Endothelial cell of umbilical vein (primary cell): ENCODE results near the gene PLXNA4.

ENCODE experiments used
- EZH2 ChIP-seq: IDR thresholded peaks from 2 replicates; pipeline ENCODE4 v1.6.1; 2012; ENCODE audit warnings: borderline replicate concordance, low read depth, mild to moderate bottlenecking, moderate library complexity, low read length, inconsistent platforms; ENCODE audit not compliant: severe bottlenecking
- FOS ChIP-seq: IDR thresholded peaks from 2 replicates; pipeline ENCODE4 v1.6.1; 2011; ENCODE audit warnings: mild to moderate bottlenecking, low read length, moderate library complexity, borderline replicate concordance; ENCODE audit not compliant: insufficient read depth
- GATA2 ChIP-seq: IDR thresholded peaks from 2 replicates; pipeline ENCODE4 v1.7.0; 2011; ENCODE audit warnings: low read depth, mild to moderate bottlenecking, moderate library complexity, mixed read lengths, low read length; ENCODE audit not compliant: insufficient read length, insufficient read depth
- JUN ChIP-seq: IDR thresholded peaks from 2 replicates; pipeline ENCODE4 v1.6.1; 2011; ENCODE audit warnings: borderline replicate concordance, low read depth; ENCODE audit not compliant: insufficient read length, insufficient read depth
- MYC ChIP-seq: IDR thresholded peaks from one replicate; pipeline ENCODE4 v1.6.1; 2011; ENCODE audit warnings: mild to moderate bottlenecking, low read depth, low read length
- POLR2A ChIP-seq: IDR thresholded peaks from 2 replicates; pipeline ENCODE4 v1.6.1; 2012; ENCODE audit warnings: low read depth, mild to moderate bottlenecking, control low read depth, low read length
- POLR2AphosphoS5 ChIP-seq: IDR thresholded peaks from 2 replicates; pipeline ENCODE4 v1.6.1; 2012; ENCODE audit warnings: low read depth, mild to moderate bottlenecking, control low read depth, low read length, moderate library complexity; ENCODE audit not compliant: insufficient read depth
- TF ChIP-seq, protein P1 (sequence below), 2 donors: IDR thresholded peaks; 1 replicate in 1 of 2; 2 replicates in 1 of 2; pipeline ENCODE4 v1.5.1; 2011; ENCODE audit warnings: low read length in 2 of 2, mild to moderate bottlenecking in 2 of 2, moderate library complexity in 2 of 2, control low read depth in 1 of 2, inconsistent platforms in 1 of 2, low read depth in 1 of 2; ENCODE audit not compliant: insufficient read depth in 1 of 2; ENCODE audit errors: extremely low read depth in 1 of 2
- TF ChIP-seq, protein P2 (sequence below): IDR thresholded peaks from 2 replicates; pipeline ENCODE4 v1.6.1; 2011; ENCODE audit not compliant: insufficient read depth, insufficient read length

DNA sequence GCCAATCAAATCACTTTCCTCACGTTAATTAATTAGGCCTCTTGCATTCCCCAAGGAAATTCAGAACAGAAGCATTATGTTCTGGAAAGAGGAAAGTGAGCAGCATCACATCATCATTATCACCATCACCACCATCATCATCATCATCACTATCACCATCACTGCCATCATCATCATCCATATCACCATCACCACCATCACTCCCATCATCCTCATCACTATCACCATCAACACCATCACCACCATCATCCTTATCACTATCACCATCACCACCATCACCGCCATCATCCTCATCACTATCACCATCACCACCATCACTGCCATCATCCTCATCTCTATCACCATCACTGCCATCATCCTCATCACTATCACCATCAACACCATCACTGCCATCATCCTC, 31.4 kb upstream of the PLXNA4 start:
- TF ChIP-seq, protein P1, sequence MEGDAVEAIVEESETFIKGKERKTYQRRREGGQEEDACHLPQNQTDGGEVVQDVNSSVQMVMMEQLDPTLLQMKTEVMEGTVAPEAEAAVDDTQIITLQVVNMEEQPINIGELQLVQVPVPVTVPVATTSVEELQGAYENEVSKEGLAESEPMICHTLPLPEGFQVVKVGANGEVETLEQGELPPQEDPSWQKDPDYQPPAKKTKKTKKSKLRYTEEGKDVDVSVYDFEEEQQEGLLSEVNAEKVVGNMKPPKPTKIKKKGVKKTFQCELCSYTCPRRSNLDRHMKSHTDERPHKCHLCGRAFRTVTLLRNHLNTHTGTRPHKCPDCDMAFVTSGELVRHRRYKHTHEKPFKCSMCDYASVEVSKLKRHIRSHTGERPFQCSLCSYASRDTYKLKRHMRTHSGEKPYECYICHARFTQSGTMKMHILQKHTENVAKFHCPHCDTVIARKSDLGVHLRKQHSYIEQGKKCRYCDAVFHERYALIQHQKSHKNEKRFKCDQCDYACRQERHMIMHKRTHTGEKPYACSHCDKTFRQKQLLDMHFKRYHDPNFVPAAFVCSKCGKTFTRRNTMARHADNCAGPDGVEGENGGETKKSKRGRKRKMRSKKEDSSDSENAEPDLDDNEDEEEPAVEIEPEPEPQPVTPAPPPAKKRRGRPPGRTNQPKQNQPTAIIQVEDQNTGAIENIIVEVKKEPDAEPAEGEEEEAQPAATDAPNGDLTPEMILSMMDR (IDR thresholded peaks at IDR 0.05; ENCODE audit: extremely low read depth in 1 of 2, insufficient read depth in 1 of 2, low read depth in 1 of 2, low read length in 2 of 2) = no peak
- TF ChIP-seq POLR2AphosphoS5 (no peak), POLR2A (no peak), JUN (no peak), MYC (no peak), EZH2 (no peak), FOS (no peak), GATA2 (no peak)
- TF ChIP-seq, protein P2, sequence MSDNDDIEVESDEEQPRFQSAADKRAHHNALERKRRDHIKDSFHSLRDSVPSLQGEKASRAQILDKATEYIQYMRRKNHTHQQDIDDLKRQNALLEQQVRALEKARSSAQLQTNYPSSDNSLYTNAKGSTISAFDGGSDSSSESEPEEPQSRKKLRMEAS = no peak
